ENCODE results near the gene NUP35. TPM values are rescaled to one million over a fixed set of nuclear protein-coding genes. Genes with fewer than 3 reads are reported as not detected.

NUP35 gene
- total RNA-seq, 2 experiments from 2014 or later = 36.5 to 37.3 TPM

- TF ChIP-seq, protein P1, sequence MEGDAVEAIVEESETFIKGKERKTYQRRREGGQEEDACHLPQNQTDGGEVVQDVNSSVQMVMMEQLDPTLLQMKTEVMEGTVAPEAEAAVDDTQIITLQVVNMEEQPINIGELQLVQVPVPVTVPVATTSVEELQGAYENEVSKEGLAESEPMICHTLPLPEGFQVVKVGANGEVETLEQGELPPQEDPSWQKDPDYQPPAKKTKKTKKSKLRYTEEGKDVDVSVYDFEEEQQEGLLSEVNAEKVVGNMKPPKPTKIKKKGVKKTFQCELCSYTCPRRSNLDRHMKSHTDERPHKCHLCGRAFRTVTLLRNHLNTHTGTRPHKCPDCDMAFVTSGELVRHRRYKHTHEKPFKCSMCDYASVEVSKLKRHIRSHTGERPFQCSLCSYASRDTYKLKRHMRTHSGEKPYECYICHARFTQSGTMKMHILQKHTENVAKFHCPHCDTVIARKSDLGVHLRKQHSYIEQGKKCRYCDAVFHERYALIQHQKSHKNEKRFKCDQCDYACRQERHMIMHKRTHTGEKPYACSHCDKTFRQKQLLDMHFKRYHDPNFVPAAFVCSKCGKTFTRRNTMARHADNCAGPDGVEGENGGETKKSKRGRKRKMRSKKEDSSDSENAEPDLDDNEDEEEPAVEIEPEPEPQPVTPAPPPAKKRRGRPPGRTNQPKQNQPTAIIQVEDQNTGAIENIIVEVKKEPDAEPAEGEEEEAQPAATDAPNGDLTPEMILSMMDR (conservative IDR thresholded peaks at IDR 0.05; ENCODE audit: low read length) = no peak
- no peak for TF ChIP-seq EZH2phosphoT487 (IDR thresholded peaks at IDR 0.05; ENCODE audit: borderline replicate concordance, low read depth, low read length)
- ChIA-PET POLR2A (interaction anchor here (0.6 to 2.0 kb wide), 4 partner anchors 13 to 90 kb away, joined by 3 to 9 read pairs (median 3); no protein-coding TSS in a partner anchor), CTCF (ENCODE audit: unreplicated experiment) (no interaction called here)
- H3K9me2 ChIP-seq (ENCODE audit: insufficient read depth, low read length) = no peaks in the 10 kb centered on the region
- H3K27ac ChIP-seq (ENCODE audit: low read depth, low read length, poor library complexity, severe bottlenecking) = no peak overlapping the region
- no peaks in the 10 kb centered on the region for H3K4me1 ChIP-seq (ENCODE audit: insufficient read depth, low read length, poor library complexity, severe bottlenecking)
- no peaks in the 10 kb centered on the region for H4K20me1 ChIP-seq (ENCODE audit: insufficient read depth, low read length)
- peaks cover 95% of the 10 kb centered on the region for H3K36me3 ChIP-seq (ENCODE audit: insufficient read depth, low read length)
- no peak overlapping the region for H3K4me2 ChIP-seq (ENCODE audit: low read length)
- no peak for DNase-seq (ENCODE audit: low spot score)
- no peaks in the 10 kb centered on the region for H3K9me3 ChIP-seq (ENCODE audit: low read length)
- H3K79me2 ChIP-seq (ENCODE audit: insufficient read depth, low read depth, low read length) = peaks cover 2% of the 10 kb centered on the region; the same call in 1 of the 2 replicates
- intact Hi-C loops (cut with micrococcal nuclease; ENCODE audit: unreplicated experiment) = no loop called here
- H2AFZ ChIP-seq (ENCODE audit: low read length) = no peak overlapping the region
- no TSS peak for BruUV-seq (replicated peaks)
- no peak overlapping the region for H3K4me3 ChIP-seq (ENCODE audit: low read depth, low read length, poor library complexity, severe bottlenecking)
These were observed 38.1 kb downstream of the NUP35 start for GRCh38 chr2:183162362-183162761.

DNA sequence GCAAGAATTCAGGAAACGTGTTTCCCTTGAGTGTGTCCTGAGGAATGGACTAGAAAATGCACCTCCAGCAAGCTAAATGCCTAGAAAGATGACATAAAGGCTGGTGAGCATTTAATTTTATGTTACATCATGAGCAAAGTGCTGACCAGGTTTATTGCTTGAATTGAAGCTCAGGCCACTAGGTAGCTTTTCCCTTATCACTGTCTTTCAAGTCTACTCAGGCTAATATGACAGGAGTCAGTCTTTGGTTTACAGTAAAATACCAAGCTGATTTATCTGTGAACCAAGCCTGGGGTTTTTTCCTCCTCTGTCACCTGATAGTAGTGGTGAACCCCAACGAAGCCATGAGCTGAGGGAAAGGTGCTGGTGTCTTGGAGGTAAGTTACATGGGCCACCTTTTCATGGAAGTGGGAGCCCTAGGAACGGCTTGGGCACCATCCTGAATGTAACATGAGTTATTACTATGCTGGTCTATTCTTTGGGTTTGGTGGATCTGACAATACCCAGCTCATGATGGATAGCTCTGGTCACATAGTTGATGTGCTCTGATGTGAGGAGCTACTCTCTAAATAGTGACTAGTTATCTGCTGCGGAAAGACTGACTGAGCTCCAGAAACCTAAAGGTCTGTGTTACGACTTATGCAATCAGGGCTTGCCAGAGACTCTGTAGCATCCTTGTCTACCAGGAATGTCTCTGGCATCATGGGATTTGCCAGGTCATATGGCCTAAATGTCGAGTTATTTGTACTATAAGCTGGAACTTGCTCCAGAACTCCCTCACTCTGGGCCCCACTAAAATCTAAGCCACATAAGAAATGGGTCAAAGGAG lies 39.8 kb downstream of the NUP35 start:
- DNase-seq (ENCODE audit: low spot score) = no peak
- Histone ChIP-seq H2AFZ (ENCODE audit: low read length) (no peak overlapping the region), H3K36me3 (ENCODE audit: insufficient read depth, low read length) (peaks cover 96% of the 10 kb centered on the region), H3K9me2 (ENCODE audit: insufficient read depth, low read length) (no peaks in the 10 kb centered on the region), H4K20me1 (ENCODE audit: insufficient read depth, low read length) (no peaks in the 10 kb centered on the region), H3K4me2 (ENCODE audit: low read length) (no peak overlapping the region), H3K79me2 (ENCODE audit: insufficient read depth, low read depth, low read length) (peaks cover 16% of the 10 kb centered on the region; the same call in 1 of the 2 replicates), H3K4me1 (ENCODE audit: insufficient read depth, low read length, poor library complexity, severe bottlenecking) (no peaks in the 10 kb centered on the region), H3K9me3 (ENCODE audit: low read length) (no peaks in the 10 kb centered on the region), H3K27ac (ENCODE audit: low read depth, low read length, poor library complexity, severe bottlenecking) (no peak overlapping the region), H3K4me3 (ENCODE audit: low read depth, low read length, poor library complexity, severe bottlenecking) (no peak overlapping the region)
- ChIA-PET POLR2A (interaction anchor here (0.5 to 2.0 kb wide), 5 partner anchors 15 to 445 kb away, joined by 3 to 9 read pairs (median 3); no protein-coding TSS in a partner anchor), CTCF (ENCODE audit: unreplicated experiment) (interaction anchor here (0.5 kb wide), 1 partner anchor 43 kb away, joined by 3 read pairs; no protein-coding TSS in a partner anchor)
- TF ChIP-seq, protein P1 (conservative IDR thresholded peaks at IDR 0.05; ENCODE audit: low read length) = no peak
- TF ChIP-seq EZH2phosphoT487 (IDR thresholded peaks at IDR 0.05; ENCODE audit: borderline replicate concordance, low read depth, low read length) = no peak
- intact Hi-C loops (cut with micrococcal nuclease; ENCODE audit: unreplicated experiment) = no loop called here
- BruUV-seq (replicated peaks) = no TSS peak

GRCh38 chr2:183164650-183165015 lies 40.4 kb downstream of the NUP35 start:
- ChIA-PET POLR2A (interaction anchor here (0.7 to 1.3 kb wide), 3 partner anchors 19 to 23 kb away, joined by 3 read pairs; no protein-coding TSS in a partner anchor), CTCF (ENCODE audit: unreplicated experiment) (interaction anchor here (0.5 kb wide), 1 partner anchor 42 kb away, joined by 3 read pairs; no protein-coding TSS in a partner anchor)
- Histone ChIP-seq H4K20me1 (ENCODE audit: insufficient read depth, low read length) (no peaks in the 10 kb centered on the region), H3K79me2 (ENCODE audit: insufficient read depth, low read depth, low read length) (peaks cover 22% of the 10 kb centered on the region; the same call in 1 of the 2 replicates), H3K4me1 (ENCODE audit: insufficient read depth, low read length, poor library complexity, severe bottlenecking) (no peaks in the 10 kb centered on the region), H3K4me2 (ENCODE audit: low read length) (no peak overlapping the region), H3K9me3 (ENCODE audit: low read length) (no peaks in the 10 kb centered on the region), H3K36me3 (ENCODE audit: insufficient read depth, low read length) (peaks cover 94% of the 10 kb centered on the region), H2AFZ (ENCODE audit: low read length) (no peak overlapping the region), H3K4me3 (ENCODE audit: low read depth, low read length, poor library complexity, severe bottlenecking) (no peak overlapping the region), H3K9me2 (ENCODE audit: insufficient read depth, low read length) (no peaks in the 10 kb centered on the region), H3K27ac (ENCODE audit: low read depth, low read length, poor library complexity, severe bottlenecking) (no peak overlapping the region)
- intact Hi-C loops (cut with micrococcal nuclease; ENCODE audit: unreplicated experiment) = no loop called here
- no peak for DNase-seq (ENCODE audit: low spot score)
- TF ChIP-seq, protein P1 (conservative IDR thresholded peaks at IDR 0.05; ENCODE audit: low read length) = no peak
- no peak for TF ChIP-seq EZH2phosphoT487 (IDR thresholded peaks at IDR 0.05; ENCODE audit: borderline replicate concordance, low read depth, low read length)
- BruUV-seq (replicated peaks) = no TSS peak
